AG04449 (cell line): Measurements from ENCODE around the gene LINC01488.

Experiments
- CTCF ChIA-PET: fragments of 350-600 bp; formaldehyde crosslinking; extraction: SDS; loops from one replicate; lab custom pipeline; 2021; ENCODE audit warnings: antibody characterized with exemption; lab: Yijun Ruan, JAX
- POLR2A ChIA-PET: fragments of 400-600, 350-600 bp; formaldehyde crosslinking; extraction: SDS; loops from one replicate; lab custom pipeline; 2020; ENCODE audit warnings: antibody characterized with exemption, inconsistent platforms; lab: Yijun Ruan, JAX
- DNase-seq: peaks from one replicate; pipeline ENCODE4 v3.0.0-alpha.2; 2010; ENCODE audit warnings: low read depth, low spot score
- H3K4me3 ChIP-seq: 2 replicates; pipeline ENCODE4 v1.5.1; 2011; ENCODE audit warnings: low read depth, mild to moderate bottlenecking, control low read depth, low read length
- TF ChIP-seq, protein P1 (sequence below): IDR thresholded peaks from one replicate; pipeline ENCODE4 v1.5.1; 2011; ENCODE audit warnings: mild to moderate bottlenecking, moderate library complexity, low read length, control low read depth, inconsistent platforms; ENCODE audit not compliant: insufficient read depth; ENCODE audit errors: missing control alignments

The LINC01488 gene

DNA sequence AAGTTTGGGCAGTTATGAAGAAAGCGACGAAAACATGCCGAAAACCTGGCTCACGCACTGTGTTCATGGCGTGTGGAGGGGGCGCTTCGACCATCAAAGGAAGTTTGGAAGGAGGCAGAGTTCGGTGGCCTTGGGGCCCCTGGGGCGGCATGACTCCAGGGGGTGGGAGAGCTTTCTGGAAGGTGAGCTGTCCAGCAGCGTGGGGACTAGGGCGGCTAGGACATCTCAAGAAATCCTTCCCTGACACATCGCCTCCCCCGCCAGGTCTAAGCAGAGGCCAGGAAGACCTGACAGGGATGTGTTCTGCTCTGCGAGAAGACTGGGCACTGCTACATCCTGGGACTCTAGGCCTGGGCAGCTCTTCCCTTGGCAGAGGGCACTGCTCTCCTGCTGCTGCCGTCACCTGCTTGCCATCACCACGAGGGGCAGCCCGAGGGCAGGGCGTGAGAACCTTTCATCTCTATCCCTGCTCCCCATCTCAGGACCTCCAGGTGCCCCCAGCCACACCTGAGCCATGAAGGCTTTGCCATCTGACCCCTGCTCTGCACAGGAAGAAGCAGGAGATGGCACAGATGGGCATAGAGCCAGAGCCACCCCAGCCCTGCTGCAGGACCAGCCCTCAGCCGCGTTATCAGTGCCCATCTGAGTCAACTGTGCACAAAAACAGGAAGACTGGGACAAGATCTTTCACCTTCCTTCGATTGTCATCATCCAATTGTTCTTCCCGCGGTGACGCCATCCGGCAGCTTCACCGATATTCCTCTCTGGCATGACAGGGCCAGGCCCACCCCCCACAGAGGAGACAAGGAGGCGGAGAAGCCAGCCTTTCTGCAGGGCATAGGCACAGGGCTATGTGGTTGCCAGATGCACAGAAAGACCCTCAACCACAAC, 12.7 kb downstream of the LINC01488 start:
- no peak for DNase-seq
- no peak overlapping the region for H3K4me3 ChIP-seq
- POLR2A ChIA-PET: no interaction called here
- CTCF ChIA-PET: interaction anchor here (2.3 kb wide), 1 partner anchor 202 kb away, joined by 6 read pairs; no protein-coding TSS in a partner anchor
- TF ChIP-seq, protein P1, sequence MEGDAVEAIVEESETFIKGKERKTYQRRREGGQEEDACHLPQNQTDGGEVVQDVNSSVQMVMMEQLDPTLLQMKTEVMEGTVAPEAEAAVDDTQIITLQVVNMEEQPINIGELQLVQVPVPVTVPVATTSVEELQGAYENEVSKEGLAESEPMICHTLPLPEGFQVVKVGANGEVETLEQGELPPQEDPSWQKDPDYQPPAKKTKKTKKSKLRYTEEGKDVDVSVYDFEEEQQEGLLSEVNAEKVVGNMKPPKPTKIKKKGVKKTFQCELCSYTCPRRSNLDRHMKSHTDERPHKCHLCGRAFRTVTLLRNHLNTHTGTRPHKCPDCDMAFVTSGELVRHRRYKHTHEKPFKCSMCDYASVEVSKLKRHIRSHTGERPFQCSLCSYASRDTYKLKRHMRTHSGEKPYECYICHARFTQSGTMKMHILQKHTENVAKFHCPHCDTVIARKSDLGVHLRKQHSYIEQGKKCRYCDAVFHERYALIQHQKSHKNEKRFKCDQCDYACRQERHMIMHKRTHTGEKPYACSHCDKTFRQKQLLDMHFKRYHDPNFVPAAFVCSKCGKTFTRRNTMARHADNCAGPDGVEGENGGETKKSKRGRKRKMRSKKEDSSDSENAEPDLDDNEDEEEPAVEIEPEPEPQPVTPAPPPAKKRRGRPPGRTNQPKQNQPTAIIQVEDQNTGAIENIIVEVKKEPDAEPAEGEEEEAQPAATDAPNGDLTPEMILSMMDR: no peak

DNA sequence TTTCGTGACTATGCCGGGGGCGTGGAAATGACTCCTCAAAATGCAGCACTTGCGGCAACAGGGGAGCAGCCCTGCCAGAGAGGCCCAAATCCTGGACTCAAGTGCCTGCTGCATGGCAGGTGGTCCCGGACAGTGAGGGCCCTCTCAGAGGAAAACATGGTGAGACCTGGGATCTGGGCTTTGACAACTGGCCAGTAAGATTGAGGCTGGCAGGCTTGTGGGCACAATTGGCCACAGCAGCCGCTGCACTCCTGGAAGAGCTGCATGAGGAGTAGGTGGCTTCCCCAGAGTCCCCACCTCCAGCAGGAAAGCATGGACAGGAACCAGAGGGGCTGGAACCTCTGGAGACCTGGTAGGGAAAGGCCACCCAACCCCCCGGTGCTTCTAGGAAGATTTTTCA, 13.4 kb downstream of the LINC01488 start:
- ChIA-PET CTCF (interaction anchor here (2.3 kb wide), 1 partner anchor 202 kb away, joined by 6 read pairs; no protein-coding TSS in a partner anchor), POLR2A (no interaction called here)
- DNase-seq: no peak
- TF ChIP-seq, protein P1: no peak
- H3K4me3 ChIP-seq: no peak overlapping the region

DNA sequence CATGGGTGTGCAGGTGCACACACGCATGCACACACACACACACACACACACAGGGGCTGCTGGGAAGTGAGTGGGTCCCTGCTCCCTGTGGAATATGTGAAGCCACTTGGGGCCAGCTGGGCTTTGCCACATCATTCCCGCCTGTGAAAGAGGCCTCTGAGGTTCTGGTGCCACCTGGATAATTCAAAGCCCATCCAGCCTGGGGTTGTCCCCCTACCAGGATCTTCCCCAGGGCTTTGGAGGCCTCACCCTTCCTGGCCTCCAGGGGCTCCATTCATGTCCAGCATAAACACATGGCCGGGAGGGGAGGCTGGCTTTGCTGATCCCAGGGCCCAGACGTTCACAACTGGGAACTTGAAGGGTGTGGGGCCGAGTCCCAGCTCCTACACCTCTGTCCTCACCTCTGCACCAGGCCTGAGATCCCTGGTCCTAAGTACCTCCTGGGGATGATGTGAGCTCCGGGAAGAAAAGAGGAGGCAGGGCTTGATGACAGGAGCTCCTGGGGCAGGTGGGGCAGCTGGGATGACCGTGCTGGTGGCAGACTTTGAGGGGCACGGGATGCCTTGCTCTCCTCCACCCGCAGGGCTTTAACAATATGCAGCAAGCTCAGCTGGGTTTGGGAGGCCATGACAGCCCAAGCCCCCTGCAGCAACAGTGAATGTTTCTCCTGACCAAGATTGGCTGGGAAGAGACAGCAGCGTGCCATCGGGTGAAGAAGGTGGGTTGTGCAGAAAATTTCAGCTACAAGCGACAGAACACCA, 14.2 kb downstream of the LINC01488 start:
- TF ChIP-seq, protein P1: no peak
- DNase-seq: no peak
- ChIA-PET CTCF (interaction anchor here (0.7 to 2.3 kb wide), 4 partner anchors 9 to 364 kb away, joined by 3 to 6 read pairs (median 3); no protein-coding TSS in a partner anchor), POLR2A (no interaction called here)
- H3K4me3 ChIP-seq: no peak overlapping the region

DNA sequence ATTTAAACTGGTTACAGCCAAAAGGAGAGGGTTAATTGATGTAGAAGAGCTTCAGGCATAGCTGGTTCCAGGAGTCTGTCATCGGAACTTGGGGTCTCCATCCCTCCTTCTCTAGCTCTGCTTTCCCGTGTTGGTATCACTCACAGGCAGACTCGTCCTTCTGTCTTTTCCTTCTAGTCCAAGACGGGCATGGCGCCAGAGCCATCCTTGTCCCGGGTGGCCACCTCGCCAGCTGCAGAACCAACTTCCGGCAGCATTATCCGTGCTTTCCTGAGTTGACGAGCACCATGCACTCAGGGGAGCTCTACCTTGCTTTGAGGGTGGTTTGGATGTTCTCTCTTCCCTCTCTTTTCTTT, 14.7 kb downstream of the LINC01488 start:
- H3K4me3 ChIP-seq: no peak overlapping the region
- DNase-seq: no peak
- ChIA-PET CTCF (interaction anchor here (0.7 to 2.3 kb wide), 4 partner anchors 10 to 365 kb away, joined by 3 to 6 read pairs (median 3); no protein-coding TSS in a partner anchor), POLR2A (interaction anchor here (1.6 kb wide), 1 partner anchor 148 kb away, joined by 5 read pairs; no protein-coding TSS in a partner anchor)
- TF ChIP-seq, protein P1: no peak

DNA sequence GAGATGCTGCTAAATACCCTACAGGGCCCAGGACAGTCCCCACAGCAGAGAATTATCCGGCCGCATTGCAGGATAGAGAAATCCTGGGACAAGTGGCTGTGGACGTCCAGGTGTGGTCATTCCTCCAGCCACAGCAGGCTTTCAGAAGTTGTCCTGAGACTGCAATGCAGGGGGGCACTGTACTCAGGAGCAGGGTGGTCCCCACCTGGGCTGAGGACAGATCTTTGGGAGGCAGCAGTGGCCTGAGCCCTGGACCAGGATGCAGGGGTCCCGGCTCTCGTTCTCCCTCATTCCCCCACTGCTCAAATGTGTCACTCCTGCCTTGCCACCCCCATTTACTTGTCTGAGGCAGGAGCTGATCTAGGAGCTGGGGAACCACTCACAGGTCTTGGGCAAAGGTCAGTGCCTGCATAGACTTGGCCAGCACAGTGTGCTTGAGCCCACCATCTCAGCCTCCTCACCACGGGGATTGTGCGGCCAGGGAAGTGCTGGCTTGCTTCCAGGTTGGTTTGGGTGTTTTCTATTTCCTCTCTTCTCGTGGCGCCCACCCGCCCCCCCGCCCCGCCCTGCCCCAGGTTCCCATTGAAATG, 15.3 kb downstream of the LINC01488 start:
- ChIA-PET POLR2A (interaction anchor here (1.0 to 1.6 kb wide), 7 partner anchors 16 to 374 kb away, joined by 3 to 5 read pairs (median 4); no protein-coding TSS in a partner anchor), CTCF (interaction anchor here (0.9 to 2.3 kb wide), 2 partner anchors 53 to 204 kb away, joined by 3 to 6 read pairs; no protein-coding TSS in a partner anchor)
- TF ChIP-seq, protein P1: no peak

More for the DNA sequence above, 15.3 kb downstream of the LINC01488 start:
- no peak for DNase-seq
- no peak overlapping the region for H3K4me3 ChIP-seq
